ENCODE measurements around the gene GCH1. TPM values are rescaled to one million over a fixed set of nuclear protein-coding genes. Genes with fewer than 3 reads are reported as not detected.
"Not testable (repeated sequence)": the region's sequence is repeated elsewhere in the genome, so short reads cannot be mapped to it uniquely, and the experiment has no call there.

Gene GCH1
- total RNA-seq, 4 donors from 2014 or later = 24.3 to 43.4 (median 28.3) TPM

DNA sequence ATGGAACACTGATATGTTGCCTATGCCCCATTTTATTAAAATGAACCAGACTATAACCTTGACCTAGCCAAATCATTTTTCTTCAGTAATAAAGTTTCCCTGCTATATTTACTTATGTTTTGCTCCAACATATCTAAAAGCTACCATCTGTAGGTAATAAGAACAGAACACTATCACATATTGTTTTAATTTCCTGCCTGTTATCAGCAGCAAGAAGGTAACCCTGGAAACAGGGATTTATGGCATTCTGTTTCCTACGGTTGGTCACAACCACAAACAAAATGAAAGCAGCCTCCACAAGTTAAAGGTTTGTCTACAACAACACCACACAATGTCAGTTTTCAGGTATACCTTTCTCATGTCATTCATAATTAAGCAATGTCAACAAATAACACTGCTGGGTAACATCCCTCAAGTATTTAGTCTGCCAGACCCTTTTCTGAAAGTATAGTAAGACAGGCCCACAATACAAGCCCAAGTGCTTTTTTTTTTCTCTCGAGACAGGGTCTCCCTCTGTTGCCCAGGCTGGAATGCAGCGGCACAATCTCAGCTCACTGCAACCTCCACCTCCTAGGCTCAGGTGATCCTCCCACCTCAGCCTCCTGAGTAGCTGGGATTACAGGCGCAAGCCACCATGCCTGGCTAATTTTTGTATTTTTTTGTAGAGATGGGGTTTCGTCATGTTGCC lies 25.5 kb downstream of the GCH1 start:
- Histone ChIP-seq H3K27ac (peak overlapping the region; percentile 49 to 76 (median 56)), H3K4me1 (peaks cover 0 to 21% (median 10%) of the 10 kb centered on the region in 4 donors), H3K36me3 (no peaks in the 10 kb centered on the region), H3K9me3 (no peaks in the 10 kb centered on the region), H3K27me3 (no peaks in the 10 kb centered on the region), H3K4me3 (no peak overlapping the region)
- intact Hi-C loops (cut with DNase I; ENCODE audit: low total_unique reads) = no loop called here
- in situ Hi-C loops (cut with MboI; ENCODE audit: low pct_ligation_motif_present in 1 of 4, low pct_unique_long_range_greater_than_20kb in 1 of 4, low sequenced_read_pairs in 3 of 4) = no loop called here
- TF ChIP-seq POLR2A (IDR thresholded peaks at IDR 0.05) = no peak
- peak in 1 of 3 donors; percentile 15 for TF ChIP-seq POLR2AphosphoS5 (IDR thresholded peaks at IDR 0.05)
- 49 to 55% methylated on average over 3 to 5 of the region's 5 CpGs for WGBS, 2 donors (ENCODE audit: low coverage in 1 of 2)
- no peak for DNase-seq

DNA sequence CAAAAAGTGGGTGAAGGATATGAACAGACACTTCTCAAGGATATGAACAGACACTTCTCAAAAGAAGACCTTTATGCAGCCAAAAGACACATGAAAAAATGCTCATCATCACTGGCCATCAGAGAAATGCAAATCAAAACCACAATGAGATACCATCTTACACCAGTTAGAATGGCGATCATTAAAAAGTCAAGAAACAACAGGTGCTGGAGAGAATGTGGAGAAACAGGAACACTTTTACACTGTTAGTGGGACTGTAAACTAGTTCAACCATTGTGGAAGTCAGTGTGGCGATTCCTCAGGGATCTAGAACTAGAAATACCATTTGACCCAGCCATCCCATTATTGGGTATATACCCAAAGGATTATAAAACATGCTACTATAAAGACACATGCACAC lies 27.0 kb downstream of the GCH1 start:
- whole genome bisulfite sequencing, 2 donors (ENCODE audit: low coverage in 1 of 2) = 98 to 100% methylated on average over 1 to 2 of the region's 2 CpGs
- H3K27me3 ChIP-seq; in situ Hi-C loops (cut with MboI; ENCODE audit: low pct_ligation_motif_present in 1 of 4, low pct_unique_long_range_greater_than_20kb in 1 of 4, low sequenced_read_pairs in 3 of 4); DNase-seq; intact Hi-C loops (cut with DNase I; ENCODE audit: low total_unique reads); H3K36me3 ChIP-seq; H3K9me3 ChIP-seq; H3K27ac ChIP-seq; H3K4me3 ChIP-seq: not testable (repeated sequence)
- peaks cover 0 to 18% (median 6%) of the 10 kb centered on the region in 4 donors for H3K4me1 ChIP-seq

DNA sequence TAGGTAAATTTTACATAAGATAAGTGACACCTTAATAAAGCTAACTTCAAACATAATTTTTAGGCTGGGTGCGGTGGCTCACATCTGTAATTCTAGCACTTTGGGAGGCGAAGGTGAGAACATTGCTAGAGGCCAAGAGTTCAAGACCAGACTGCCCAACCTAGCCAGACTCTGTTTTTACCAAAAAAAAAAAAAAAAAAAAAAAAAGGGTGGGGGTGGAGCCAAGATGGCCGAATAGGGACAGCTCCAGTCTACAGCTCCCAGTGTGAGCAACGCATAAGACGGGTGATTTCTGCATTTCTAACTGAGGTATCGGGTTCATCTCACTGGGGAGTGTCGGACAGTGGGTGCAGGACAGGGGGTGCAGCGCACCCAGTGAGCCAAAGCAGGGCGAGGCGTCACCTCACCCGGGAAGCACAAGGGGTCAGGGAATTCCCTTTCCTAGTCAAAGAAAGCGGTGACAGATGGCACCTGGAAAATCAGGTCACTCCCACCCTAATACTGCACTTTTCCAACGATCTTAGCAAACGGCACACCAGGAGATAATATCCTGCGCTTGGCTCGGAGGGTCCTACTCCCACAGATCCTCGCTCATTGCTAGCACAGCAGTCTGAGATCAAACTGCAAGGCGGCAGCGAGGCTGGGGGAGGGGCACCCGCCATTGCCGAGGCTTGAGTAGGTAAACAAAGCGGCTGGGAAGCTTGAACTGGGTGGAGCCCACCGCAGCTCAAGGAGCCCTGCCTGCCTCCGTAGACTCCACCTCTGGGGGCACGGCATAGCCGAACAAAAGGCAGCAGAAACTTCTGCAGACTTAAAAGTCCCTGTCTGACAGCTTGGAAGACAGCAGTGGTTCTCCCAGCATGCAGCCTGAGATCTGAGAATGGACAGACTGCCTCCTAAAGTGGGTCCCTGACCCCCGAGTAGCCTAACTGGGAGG lies 32.2 kb downstream of the GCH1 start:
- WGBS, 2 donors (ENCODE audit: low coverage in 1 of 2) = 60 to 88% methylated on average over 3 to 27 of the region's 27 CpGs
- DNase-seq = peak; percentile 29
- H3K27me3 ChIP-seq; H3K4me1 ChIP-seq; H3K9me3 ChIP-seq; H3K36me3 ChIP-seq; intact Hi-C loops (cut with DNase I; ENCODE audit: low total_unique reads); in situ Hi-C loops (cut with MboI; ENCODE audit: low pct_ligation_motif_present in 1 of 4, low pct_unique_long_range_greater_than_20kb in 1 of 4, low sequenced_read_pairs in 3 of 4): not testable (repeated sequence)
- H3K27ac ChIP-seq = peak overlapping the region; percentile 12 to 73 (median 56)
- H3K4me3 ChIP-seq = peak overlapping the region in 3 of 4 donors; percentile 20 to 60 (median 40)

DNA sequence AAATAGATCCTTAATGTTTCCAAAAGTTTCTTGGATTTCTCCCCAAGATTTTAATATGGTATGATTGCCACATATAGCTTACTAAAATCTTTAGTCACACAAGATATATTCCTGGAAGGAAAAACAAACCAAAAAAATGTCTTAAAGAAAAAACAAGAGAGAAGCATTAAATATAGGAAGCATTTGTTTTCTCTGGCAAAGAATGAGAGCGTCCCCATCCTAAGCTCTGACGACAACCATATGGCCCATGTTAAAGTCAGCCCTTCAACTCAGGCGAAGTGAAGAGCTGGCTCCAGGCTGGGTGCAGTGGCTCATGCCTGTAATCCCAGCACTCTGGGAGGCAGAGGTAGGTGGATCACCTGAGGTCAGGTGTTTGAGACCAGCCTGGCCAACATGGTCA lies 35.6 kb downstream of the GCH1 start:
- Histone ChIP-seq H3K4me3 (no peak overlapping the region), H3K27me3 (no peaks in the 10 kb centered on the region), H3K27ac (no peak overlapping the region), H3K4me1 (peaks cover 0 to 8% (median 0%) of the 10 kb centered on the region in 4 donors), H3K9me3 (no peaks in the 10 kb centered on the region), H3K36me3 (no peaks in the 10 kb centered on the region)
- intact Hi-C loops (cut with DNase I; ENCODE audit: low total_unique reads) (no loop called here), in situ Hi-C loops (cut with MboI; ENCODE audit: low pct_ligation_motif_present in 1 of 4, low pct_unique_long_range_greater_than_20kb in 1 of 4, low sequenced_read_pairs in 3 of 4) (no loop called here)
- 66 to 71% methylated on average over 2 to 3 of the region's 3 CpGs for WGBS, 2 donors (ENCODE audit: low coverage in 1 of 2)
- no peak for DNase-seq
- TF ChIP-seq POLR2AphosphoS5 (IDR thresholded peaks at IDR 0.05) = no peak
- TF ChIP-seq, protein P1, sequence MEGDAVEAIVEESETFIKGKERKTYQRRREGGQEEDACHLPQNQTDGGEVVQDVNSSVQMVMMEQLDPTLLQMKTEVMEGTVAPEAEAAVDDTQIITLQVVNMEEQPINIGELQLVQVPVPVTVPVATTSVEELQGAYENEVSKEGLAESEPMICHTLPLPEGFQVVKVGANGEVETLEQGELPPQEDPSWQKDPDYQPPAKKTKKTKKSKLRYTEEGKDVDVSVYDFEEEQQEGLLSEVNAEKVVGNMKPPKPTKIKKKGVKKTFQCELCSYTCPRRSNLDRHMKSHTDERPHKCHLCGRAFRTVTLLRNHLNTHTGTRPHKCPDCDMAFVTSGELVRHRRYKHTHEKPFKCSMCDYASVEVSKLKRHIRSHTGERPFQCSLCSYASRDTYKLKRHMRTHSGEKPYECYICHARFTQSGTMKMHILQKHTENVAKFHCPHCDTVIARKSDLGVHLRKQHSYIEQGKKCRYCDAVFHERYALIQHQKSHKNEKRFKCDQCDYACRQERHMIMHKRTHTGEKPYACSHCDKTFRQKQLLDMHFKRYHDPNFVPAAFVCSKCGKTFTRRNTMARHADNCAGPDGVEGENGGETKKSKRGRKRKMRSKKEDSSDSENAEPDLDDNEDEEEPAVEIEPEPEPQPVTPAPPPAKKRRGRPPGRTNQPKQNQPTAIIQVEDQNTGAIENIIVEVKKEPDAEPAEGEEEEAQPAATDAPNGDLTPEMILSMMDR (IDR thresholded peaks at IDR 0.05) = no peak
- no peak for TF ChIP-seq EP300 (IDR thresholded peaks at IDR 0.05; ENCODE audit: low read depth)
- no peak for TF ChIP-seq POLR2A (IDR thresholded peaks at IDR 0.05)

DNA sequence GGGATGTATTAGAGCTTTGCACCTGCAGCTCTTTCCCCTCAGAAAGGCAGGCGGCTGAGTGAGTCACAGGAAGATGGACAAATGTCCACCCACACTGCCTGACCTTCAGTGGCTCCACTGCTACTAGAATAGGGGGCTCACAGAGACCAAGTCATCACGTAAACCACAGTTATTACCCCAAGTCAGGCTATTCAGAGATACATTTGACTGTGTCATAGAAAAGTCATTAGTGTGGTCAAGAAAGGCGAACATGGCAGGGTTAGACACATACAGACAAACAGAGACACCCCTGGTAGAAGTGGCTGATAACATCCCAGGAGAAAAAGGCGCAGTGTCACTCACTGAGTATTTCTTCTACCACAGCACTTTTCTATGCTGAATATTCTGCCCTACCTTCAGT lies 36.0 kb downstream of the GCH1 start:
- intact Hi-C loops (cut with DNase I; ENCODE audit: low total_unique reads) = no loop called here
- TF ChIP-seq POLR2A (IDR thresholded peaks at IDR 0.05) (no peak), POLR2AphosphoS5 (IDR thresholded peaks at IDR 0.05) (no peak), EP300 (IDR thresholded peaks at IDR 0.05; ENCODE audit: low read depth) (no peak)
- TF ChIP-seq, protein P1 (IDR thresholded peaks at IDR 0.05) = no peak
- DNase-seq = no peak
- Histone ChIP-seq H3K27me3 (no peaks in the 10 kb centered on the region), H3K27ac (no peak overlapping the region), H3K36me3 (no peaks in the 10 kb centered on the region), H3K4me3 (no peak overlapping the region), H3K9me3 (no peaks in the 10 kb centered on the region), H3K4me1 (peaks cover 0 to 8% (median 0%) of the 10 kb centered on the region in 4 donors)
- WGBS, 2 donors (ENCODE audit: low coverage in 1 of 2) = 80 to 83% methylated on average over 4 of the region's 4 CpGs
- in situ Hi-C loops (cut with MboI; ENCODE audit: low pct_ligation_motif_present in 1 of 4, low pct_unique_long_range_greater_than_20kb in 1 of 4, low sequenced_read_pairs in 3 of 4) = no loop called here

Measured in transverse colon (tissue), 4 donors.